Bone marrow (tissue), 2 donors: Measurements from ENCODE around the gene VOPP1.
"Not testable (repeated sequence)": the region's sequence is repeated elsewhere in the genome, so short reads cannot be mapped to it uniquely, and the experiment has no call there.

ENCODE experiments used
- DNase-seq, 2 donors: peaks; one replicate each; lab custom pipeline; 2025; lab: John Stamatoyannopoulos, UW

Gene VOPP1

GRCh38 chr7:55582656-55583055 lies 10.4 kb upstream of the VOPP1 start:
- not testable (repeated sequence) for DNase-seq

DNA sequence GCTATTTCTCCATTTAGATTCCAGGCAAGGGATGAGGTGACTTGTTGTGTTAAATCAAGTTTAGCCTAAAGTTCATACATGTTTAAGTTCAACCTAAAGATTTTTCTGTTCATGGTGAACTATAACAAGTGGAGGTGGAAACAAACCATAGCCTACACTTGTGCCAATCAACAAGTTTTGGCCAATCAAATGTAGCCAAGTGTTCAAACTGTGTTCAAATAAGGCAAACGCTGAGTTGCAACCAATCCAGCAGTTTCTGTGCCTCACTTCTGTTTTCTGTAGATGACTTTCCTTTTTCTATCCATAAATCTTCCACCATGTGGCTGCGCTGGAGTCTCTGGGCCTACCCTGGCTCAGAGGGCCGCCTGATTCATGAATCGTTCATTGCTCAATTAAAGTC lies 4.5 kb upstream of the VOPP1 start:
- no peak for DNase-seq

- no peak for DNase-seq
Measured at GRCh38 chr7:55575733-55576132, 3.4 kb upstream of the VOPP1 start.

GRCh38 chr7:55575098-55575497 lies 2.8 kb upstream of the VOPP1 start:
- DNase-seq: no peak

DNA sequence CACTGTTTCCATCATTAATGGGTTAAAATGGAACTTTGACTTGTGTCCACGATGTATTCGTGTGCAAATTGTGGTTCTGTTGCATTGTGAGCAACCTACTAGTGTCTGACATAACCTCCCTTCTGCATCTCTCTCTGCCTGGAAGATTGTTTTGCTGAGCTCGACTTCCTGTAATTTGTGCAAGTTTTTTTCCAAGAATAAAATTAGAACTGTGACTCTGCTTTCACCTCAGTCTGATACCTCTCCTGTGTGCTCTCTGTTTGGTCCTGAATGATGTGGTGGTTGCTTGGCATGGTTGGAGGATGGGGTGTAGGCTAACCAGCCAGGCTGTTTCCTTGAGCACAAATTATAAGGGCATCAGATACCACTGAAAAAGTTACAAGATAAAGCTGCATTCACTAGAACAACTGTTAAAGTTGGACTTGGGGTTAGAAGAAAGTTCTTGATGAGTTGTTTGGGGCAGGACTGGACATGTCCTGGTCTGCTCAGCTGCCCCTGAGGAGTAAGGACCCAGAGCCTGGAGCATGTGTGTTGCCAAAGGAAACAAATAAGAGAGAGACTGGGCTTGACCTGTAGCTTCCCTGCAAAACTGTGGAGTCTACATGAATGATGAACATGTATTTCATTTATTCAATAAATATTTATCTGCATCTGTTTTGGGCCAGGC lies 1.9 kb upstream of the VOPP1 start:
- DNase-seq: peak in 1 of 2 donors; percentile 78

- DNase-seq: no peak
Measured at GRCh38 chr7:55573234-55573900, 1.1 kb upstream of the VOPP1 start.

DNA sequence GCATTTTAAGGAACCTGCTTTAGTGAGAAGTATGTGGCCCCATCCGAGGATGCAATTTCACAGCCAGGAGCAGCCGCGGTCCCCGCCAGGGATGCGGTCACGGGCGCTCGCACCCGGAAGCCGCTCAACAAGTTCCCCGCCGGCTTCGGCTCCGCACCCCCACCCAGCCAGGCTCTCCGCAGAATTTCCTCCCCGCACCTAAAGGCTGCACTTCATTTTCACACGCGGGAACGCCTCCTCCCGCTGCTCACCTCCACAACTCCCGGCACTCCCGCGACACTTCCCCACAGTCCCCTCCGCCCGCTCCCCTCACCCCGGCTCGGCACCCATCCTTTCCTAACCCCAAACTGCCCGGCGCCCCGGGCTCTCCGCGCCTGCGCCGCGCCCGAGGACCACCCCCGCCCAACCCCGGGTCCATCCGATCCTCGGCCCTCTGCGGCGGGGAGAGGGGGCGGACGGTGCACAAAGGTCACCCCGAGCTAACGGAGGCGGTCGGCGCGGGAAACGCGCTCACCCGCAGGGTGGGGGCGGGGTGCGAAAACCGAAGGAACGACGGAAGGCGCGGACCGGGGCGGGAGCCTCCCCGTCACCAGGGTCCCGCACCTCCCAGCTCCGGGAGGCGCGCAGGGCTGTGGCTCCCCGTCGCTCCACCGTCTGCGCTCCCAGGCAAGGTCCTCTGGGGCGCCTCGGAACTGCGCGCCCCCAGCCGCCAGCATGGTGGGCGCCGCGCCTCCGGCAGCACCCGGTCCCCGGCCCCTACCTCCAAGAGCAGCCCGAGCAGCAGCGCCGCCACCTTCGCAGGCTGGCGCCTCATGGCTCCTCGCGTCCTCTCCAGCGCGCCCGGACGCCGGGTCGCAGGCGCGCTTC lies 558 bp downstream of the VOPP1 start:
- peak; percentile 30 to 36 for DNase-seq

DNA sequence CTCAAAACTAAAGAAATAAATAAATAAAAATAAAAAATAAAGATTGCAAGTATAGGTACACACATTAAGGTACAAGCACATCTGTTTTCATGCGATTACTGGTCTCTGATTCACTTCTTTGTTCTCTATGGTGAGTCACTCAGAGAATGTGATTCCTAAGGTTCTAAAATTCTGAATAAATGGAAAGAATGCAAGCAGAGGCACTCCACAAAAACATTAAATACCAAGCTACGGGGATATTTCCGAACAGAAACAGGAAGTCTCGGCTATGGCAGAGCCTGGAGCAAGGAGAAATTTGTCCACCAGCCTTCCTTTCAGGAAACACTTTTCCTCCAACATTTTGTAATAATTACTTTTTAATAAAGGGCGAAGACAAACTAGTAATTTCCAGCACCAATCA lies 1.4 kb downstream of the VOPP1 start:
- no peak for DNase-seq

GRCh38 chr7:55570218-55570873 lies 2.0 kb downstream of the VOPP1 start:
- no peak for DNase-seq

GRCh38 chr7:55569797-55570196 lies 2.5 kb downstream of the VOPP1 start:
- DNase-seq: no peak

DNA sequence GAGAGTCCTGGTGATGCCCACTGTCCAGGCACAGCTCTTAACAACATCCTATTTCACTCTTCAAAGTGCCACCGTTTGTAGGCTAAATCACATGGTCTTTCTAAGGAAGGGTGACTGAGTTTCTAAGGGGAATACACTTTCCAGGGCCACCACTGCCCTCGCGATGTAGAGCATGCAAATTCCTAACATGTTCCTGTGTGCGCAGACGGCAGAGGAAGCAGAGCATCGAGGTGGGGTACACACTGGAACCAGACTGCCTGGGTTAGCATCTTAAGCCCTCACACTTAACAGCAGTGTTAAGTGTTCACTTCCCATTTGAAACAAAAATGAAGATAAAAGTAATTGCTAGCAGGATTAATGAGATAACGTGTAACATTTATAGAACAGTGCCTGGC lies 3.0 kb downstream of the VOPP1 start:
- no peak for DNase-seq

- DNase-seq: no peak
Measured at GRCh38 chr7:55568613-55569268, 3.6 kb downstream of the VOPP1 start.

GRCh38 chr7:55567571-55567970 lies 4.7 kb downstream of the VOPP1 start:
- no peak for DNase-seq

DNA sequence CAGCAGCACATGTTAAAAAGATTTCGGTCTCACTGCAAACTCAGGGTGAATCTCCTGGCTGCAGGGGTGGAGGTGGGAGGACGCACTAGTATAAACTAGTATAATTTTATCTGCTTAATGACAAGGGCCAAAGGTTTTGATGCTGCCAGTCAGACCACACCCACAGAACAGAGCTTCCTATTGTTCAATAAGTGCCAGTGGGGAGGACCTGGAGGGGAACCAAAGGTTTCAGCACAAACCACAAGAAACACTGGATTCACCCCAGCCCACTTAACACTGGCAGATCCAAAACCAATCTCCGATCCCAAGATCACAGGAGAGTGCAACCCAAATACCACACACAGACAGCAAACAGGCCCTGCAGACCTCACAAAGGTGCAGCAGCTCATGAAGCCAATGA lies 6.6 kb downstream of the VOPP1 start:
- DNase-seq: no peak

- DNase-seq: no peak
Measured at GRCh38 chr7:55563596-55564325, 8.5 kb downstream of the VOPP1 start.

GRCh38 chr7:55561690-55562089 lies 10.6 kb downstream of the VOPP1 start:
- DNase-seq: no peak

- DNase-seq: no peak
Measured at GRCh38 chr7:55558962-55559920, 13.1 kb downstream of the VOPP1 start.

DNA sequence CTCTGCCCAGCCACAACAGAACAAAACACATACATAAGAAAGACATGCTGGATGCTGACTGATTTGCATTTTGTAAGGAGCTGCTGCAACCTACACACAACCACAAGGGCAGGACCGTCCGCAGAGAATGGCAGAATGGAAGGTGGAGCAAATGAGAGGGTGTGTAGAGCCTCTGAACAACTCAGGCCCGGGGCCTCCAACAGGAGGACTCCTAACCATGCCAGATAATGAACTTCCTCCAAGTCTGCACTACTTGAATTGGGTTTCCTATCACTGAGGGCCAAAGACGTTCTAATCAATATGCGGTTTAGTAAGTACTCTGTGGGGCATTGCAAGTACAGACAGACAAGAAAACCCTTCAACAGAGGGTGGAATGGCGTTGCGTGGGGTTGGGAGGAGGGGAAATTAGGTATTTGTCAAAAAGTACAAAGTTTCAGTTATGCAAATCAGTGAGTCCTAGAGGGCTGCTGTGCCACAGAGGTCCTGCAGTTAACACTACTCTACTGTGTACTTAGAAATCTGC lies 14.6 kb downstream of the VOPP1 start:
- no peak for DNase-seq

GRCh38 chr7:55556492-55556891 lies 15.8 kb downstream of the VOPP1 start:
- DNase-seq: no peak

- no peak for DNase-seq
Measured at GRCh38 chr7:55556031-55556430, 16.3 kb downstream of the VOPP1 start.
